Fibroblast of villous mesenchyme (primary cell): ENCODE results near the gene SAP30L. TPM values are rescaled to one million over a fixed set of nuclear protein-coding genes. Genes with fewer than 3 reads are reported as not detected.
A peak's percentile ranks its signal among the peaks of the same experiment; 100 is the strongest.

Experiments
- DNase-seq: peaks from one replicate; pipeline ENCODE4 v3.0.0-alpha.2; 2010; ENCODE audit warnings: low read depth
- H3K4me3 ChIP-seq: 2 replicates; pipeline ENCODE4 v1.5.1; 2011; ENCODE audit warnings: low read depth, mild to moderate bottlenecking, low read length
- CTCF ChIP-seq: IDR thresholded peaks from 2 replicates; pipeline ENCODE4 v1.5.1; 2012; ENCODE audit warnings: low read depth, mild to moderate bottlenecking, low read length; ENCODE audit not compliant: insufficient read depth
- total RNA-seq: library from RNA; depleted of rRNA; stranded (reverse); fragments of >200 nt; gene quantifications from 2 replicates; pipeline ENCODE4 v1.2.3, GENCODE V29; 2012

Gene SAP30L
- 14.8 and 20.7 TPM in 2 replicates for total RNA-seq

GRCh38 chr5:154445422-154446194 is at the start of gene SAP30L:
SAP30L (plus strand) TSS chr5:154445997; CDS start chr5:154446605, 608 bp downstream.
- peak; percentile 94 for DNase-seq
- TF ChIP-seq CTCF = no peak
- H3K4me3 ChIP-seq = peak within 1 kb of the TSS; percentile 98

- DNase-seq = no peak
- no peak overlapping the region for H3K4me3 ChIP-seq
- no peak for TF ChIP-seq CTCF
Measured at GRCh38 chr5:154396128-154396527, 49.7 kb upstream of the SAP30L start.

- H3K4me3 ChIP-seq = no peak overlapping the region
- DNase-seq = no peak
- TF ChIP-seq CTCF = no peak
Measured at GRCh38 chr5:154397652-154398406, 48.0 kb upstream of the SAP30L start.

GRCh38 chr5:154400678-154401077 is 45.1 kb upstream of the SAP30L start:
- no peak for DNase-seq
- TF ChIP-seq CTCF = no peak
- H3K4me3 ChIP-seq = no peak overlapping the region

GRCh38 chr5:154401355-154401754 is 44.4 kb upstream of the SAP30L start:
- no peak overlapping the region for H3K4me3 ChIP-seq
- no peak for TF ChIP-seq CTCF

GRCh38 chr5:154401931-154402330 is 43.9 kb upstream of the SAP30L start:
- H3K4me3 ChIP-seq = no peak overlapping the region
- no peak for TF ChIP-seq CTCF
- DNase-seq = no peak

More at GRCh38 chr5:154401355-154401754, 44.4 kb upstream of the SAP30L start:
- no peak for DNase-seq
